Forelimb muscle (tissue), 1 donor: ENCODE measurements around the gene ZNF566. TPM values are rescaled to one million over a fixed set of nuclear protein-coding genes. Genes with fewer than 3 reads are reported as not detected.
"Not testable (repeated sequence)": the region's sequence is repeated elsewhere in the genome, so short reads cannot be mapped to it uniquely, and the experiment has no call there.

Source experiments
- DNase-seq: peaks from one replicate; pipeline ENCODE4 v3.0.0-alpha.2; 2013; ENCODE audit warnings: low read depth
- polyA plus RNA-seq: library from polyadenylated mRNA; unstranded; fragments of 120-200 nt; gene quantifications from one replicate; pipeline ENCODE4 v1.2.1, GENCODE V29; 2013; ENCODE audit not compliant: insufficient read length

Gene ZNF566
- 8.5 TPM for polyA plus RNA-seq

DNA sequence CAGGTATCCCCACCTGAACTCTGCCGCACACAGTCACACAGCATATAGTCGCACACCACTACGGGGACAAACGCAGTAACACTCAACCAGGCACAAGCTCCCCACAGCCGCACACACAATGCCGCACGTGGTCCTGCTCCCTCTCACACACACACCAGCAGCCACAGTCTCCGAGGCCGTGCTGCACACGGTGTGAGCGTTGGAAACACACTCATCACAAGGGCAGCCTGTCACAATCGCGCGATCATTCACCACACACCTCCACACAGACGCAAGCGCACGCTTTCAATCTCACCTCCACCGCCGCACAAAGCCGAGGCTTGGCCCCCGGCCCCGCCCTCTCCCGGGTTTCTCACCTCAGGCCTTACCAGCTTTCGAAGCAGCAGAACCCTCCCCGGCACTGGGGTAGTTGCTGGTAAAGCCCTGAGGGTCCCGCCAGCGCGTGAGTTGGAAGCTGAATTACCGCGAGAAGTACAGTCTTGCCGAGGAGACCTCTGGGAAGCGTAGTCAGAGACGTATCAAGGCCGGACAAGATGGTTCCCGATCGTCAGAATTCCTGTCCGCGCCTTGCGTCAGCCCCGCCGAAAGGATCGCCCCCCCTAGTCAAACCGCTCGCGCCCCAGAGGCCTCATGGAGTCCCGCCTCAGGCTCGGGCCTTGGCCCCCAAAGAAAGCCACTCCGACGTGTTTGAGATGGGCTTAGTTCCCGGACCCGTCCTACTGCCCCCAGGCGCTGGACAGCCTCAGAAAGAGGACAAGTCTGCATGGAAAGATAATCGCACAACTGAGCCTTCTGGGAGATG, at the start of gene ZNF566:
TSS of gene ZNF566 (minus strand) at position 444 of the 802 bp plus-strand sequence. CDS start 13,004 bp downstream, outside the sequence.
- peak; percentile 94 for DNase-seq

DNA sequence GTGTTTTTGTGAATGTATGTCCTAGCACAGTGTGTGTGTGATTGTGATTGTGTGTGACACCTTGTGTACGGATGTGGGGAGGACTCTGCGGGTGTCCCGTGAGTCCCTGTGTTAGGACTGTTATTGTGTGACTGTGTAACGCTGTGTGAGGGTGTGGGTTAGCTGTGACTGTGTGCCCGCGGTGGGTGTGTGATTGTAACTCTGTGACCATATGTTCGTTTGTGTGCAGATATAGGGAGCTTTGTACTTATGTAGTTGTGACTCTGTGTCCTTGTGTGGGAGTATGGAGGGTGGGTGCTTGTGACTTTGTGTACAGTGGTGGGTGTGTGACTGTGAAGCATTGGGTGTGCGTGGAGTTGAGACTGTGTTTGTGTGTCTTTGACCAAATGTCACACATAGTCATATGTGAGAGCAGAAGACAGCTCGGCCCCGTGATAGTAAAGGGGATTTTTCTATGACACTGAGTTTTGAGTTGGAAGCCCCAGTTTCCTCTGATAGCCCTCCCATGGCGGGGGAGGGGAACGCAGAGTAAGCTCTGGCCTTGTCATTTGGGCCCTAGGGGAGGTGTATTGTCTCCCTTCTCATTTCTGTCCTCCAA, 39.7 kb upstream of the ZNF566 start:
- DNase-seq = no peak

DNA sequence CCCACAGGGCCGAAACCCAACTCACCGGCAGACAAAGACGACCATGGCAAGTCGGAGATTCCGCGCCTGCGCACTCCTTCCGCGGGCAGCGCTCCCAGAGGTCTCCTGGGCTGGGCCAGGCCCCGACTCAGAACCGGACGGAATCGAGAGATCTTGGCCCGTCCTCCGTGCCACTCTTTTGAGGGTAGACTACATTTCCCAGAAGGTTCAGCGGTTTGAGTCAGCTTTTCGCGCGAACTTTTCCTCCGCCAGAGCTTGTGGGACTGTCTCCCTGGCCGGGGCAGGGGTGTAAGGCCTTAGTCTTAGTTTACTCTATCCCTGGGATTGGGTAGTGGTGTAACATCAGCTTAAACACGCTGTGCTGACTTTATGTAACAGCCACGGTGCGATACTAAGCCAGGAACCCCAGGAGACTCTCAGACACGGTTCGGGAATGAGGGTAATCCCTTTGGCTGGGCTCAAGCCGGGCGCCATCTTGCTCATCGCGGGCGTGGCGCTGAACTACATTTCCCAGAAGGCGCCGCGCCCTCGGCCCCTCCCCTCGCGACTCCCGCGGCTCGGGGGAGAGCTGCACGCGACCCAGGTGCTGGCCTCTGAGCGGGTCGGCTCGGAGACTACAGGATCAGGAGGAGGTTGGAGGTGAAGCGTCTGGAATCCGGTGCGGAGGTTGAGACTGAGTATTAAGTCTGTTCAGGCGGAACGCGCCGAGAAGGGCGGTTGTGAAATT, 39.0 kb upstream of the ZNF566 start, which contains the start of gene ZNF260:
TSS of gene ZNF260 (minus strand) at position 78 of the 727 bp plus-strand sequence. CDS start 13,033 bp downstream, outside the sequence.
- peak; percentile 96 for DNase-seq

DNA sequence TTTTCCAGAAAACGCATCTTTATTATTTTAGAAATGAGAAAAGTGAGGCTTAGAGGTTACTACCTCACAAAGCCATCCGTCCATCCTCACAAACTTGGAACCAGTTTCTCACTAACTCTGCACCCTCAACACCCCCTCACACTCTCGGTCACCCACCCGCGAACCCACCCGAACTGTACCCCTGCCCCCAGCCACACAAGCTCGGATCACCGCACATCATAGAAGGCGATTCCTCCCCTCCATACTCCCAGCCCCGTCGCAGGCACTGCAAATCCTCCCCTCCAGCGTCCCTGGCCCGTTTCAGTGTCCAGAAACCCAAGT, 38.5 kb upstream of the ZNF566 start:
- no peak for DNase-seq

DNA sequence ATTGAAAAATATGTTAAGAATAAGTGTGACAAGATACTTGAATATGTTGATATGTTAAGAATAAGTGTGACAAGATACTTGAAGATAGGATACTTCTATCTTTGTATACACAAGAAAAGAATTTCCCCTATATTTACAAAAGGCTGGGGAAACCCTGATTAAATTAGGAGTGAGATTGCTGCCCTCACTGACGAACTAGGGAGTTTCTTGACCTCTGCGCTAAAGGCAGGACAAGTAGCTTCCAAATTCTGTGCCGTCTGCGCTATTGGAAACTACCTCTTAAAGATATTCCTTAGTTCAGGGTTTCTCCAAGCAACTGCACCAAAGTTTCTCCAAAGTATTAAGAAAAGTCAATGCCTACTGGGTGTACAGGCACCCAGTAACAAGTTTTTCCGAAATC, 38.0 kb upstream of the ZNF566 start:
- DNase-seq = no peak

DNA sequence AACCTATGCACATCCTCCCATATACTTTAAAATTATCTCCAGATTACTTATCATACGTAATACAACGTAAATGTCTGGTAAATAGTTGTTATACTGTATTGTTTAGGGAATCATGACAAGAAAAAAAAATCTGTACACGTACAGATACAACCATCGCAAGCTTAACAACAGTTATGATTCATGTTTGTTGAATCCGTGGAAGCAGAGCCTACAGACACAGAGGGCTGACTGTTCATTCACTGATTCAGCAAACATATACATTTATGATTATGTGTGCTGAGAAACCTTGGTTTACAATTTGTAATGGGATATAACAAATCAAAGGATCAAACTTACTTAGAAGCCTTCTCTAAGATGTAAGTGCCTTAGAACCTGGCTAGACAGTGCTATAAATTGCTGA, 37.2 kb upstream of the ZNF566 start:
- DNase-seq = no peak

DNA sequence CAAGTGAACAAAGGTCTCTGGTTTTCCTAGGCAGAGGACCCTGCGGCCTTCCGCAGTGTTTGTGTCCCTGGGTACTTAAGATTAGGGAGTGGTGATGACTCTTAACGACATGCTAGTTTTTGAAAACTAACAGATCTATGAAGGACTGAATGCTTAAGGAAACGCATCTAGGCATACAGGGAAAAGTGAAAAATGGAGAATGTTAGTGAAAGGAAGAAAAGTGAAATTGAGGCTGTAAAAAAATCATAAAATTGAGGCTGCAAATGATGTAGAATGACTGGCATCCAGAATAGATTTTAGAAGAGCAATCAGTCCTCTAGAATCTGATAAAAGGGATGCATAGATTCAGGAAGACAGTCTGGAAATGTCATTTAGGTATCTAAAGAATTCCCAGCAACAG, 35.3 kb upstream of the ZNF566 start:
- no peak for DNase-seq

DNA sequence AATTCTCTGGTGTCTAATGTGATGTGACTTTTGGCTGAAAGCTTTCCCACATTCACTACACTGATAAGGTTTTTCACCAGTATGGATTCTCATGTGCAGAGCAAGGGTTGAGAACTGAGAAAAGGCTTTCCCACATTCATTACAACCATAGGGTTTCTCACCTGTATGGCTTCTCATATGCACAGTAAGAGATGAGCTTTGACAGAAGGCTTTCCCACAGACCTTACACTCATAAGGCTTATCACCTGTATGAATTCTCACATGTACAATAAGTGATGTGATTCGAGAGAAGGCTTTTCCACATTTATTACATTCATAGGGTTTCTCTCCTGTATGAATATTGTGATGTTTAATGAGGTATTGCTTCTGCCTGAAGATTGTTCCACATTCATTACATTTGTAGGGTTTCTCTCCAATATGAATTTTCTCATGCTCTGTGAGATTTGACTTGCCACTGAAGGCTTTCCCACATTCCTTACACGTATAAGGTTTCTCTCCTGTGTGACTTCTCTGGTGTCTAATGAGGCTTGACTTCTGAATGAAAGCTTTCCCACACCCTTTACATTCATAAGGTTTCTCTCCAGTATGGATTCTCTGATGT, 24.8 kb upstream of the ZNF566 start:
- no peak for DNase-seq

DNA sequence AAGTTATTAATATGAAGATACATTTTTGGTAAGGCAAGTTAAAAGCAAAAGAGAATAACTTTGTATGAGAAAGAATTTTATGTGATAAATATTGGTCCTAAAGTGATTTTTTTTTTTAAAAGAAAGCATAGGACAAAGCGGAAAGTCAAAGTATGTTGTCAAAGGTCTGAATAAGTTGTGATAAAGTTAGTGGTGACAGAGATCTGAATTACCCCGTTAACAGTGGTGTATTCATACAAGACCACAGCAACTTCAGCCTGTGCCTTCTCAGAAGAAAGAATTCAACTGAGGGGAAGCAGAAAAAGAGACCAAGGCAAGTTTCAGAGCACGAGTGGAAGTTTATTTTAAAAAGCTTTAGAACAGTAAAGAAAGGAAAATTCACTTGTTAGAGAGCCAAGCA, 19.0 kb upstream of the ZNF566 start:
- no peak for DNase-seq

DNA sequence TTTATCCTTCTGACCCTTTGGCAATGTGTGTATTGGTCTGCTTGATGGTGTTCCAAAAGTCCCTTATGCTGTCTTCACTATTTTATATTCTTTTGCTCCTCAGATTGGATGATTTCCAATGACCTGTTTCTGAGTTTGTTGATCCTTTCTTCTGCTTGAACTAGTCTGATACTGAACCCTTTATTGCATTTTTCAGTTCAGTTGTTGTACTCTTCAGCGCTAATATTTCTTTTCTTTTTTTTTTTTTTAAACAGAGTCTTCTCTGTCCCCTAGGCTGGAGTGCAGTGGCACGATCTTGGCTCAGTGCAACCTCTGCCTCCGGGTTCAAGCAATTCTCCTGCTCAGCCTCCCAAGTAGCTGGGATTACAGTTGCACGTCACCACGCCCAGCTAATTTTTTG, 12.6 kb upstream of the ZNF566 start:
- DNase-seq = no peak

DNA sequence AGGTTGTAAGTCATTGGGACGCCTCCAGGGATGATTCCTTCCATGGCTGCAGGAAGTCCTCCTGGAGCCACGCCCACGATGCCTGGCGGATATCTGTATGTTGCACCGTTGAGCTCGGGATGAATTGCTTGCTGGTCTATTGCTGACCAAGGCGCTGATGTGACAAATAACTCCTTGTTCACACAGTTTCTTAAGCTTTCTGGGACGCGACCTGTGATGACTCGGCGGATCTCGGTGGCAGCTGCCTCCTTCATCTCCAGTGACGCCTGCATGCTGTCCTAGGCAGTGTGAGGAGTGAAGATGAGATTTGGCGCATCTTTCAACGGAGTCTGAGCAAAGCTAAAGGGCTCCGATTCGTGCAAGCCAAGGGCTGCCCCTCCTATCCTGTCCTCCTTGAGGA, 7.6 kb upstream of the ZNF566 start:
- DNase-seq = no peak

DNA sequence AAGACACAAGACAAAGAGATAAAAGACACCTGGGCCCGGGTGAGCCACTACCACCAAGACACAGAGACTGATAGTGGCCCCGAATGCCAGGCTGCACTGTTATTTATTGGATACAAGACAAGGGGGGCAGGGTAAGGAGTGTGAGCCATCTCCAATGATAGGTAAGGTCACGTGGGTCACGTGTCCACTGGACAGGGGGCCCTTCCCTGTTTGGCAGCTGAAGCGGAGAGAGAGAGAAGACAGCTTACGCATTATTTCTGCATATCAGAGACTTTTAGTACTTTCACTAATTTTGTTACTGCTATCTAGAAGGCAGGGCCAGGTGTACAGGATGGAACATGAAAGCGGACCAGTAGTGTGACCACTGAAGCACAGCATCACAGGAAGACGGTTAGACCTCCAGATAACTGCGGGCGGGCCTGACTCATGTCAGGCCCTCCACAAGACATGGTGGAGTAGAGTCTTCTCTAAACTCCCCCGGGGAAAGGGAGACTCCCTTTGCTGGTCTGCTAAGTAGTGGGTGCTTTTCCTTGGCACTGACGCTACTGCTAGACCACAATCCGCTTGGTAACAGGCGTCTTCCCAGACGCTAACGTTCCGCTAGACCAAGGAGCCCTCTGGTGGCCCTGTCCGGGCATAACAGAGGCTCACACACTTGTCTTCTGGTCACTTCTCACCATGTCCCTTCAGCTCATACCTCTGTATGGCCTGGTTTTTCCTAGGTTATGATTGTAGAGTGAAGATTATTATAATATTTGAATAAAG, 3.5 kb upstream of the ZNF566 start:
- peak; percentile 14 for DNase-seq

DNA sequence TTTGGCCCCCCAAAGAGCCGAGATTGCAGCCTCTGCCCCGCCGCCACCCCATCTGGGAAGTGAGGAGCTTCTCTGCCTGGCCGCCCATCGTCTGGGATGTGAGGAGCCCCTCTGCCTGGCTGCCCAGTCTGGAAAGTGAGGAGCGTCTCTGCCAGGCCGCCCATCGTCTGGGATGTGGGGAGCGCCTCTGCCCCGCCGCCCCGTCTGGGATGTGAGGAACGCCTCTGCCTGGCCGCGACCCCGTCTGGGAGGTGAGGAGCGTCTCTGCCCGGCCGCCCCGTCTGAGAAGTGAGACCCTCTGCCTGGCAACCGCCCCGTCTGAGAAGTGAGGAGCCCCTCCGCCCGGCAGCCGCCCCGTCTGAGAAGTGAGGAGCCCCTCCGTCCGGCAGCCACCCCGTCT, 1.5 kb upstream of the ZNF566 start:
- not testable (repeated sequence) for DNase-seq

DNA sequence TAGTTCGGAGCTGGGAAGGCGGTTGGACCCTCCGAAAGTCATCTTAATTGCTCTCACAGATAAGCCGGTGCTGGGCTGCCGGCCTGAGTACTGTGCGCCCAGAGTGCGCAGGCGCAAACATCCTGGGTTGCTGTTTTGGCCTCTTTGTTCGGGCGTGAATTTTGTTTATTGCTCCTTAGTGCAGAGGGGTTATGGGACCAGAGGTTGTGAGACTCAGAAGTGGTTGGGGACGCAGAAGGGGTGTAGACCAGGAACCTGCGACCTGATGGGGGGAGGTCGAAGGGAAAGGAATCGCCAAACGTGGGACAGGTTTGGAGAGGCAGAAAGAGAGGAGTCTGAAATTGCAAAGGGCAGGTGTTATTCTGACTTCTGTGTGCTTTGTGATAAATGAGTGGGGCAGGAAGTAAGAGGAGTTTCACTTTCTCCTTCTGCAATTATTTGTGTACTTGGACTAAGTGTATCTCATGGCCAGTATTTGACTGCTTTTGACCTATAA, 607 bp upstream of the ZNF566 start:
- DNase-seq = peak; percentile 90

DNA sequence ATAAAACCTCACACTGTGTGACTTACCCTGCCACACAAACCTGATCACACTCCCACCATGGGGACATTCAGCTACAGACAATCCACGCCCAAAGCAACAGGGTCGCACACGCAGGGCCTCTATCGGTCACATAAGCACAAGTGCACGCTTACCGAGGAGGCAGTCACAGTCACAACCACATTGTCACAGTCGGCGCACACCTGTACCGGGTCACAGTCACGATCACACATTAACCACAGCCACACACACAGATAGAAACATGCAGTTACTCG, 579 bp downstream of the ZNF566 start:
- no peak for DNase-seq

DNA sequence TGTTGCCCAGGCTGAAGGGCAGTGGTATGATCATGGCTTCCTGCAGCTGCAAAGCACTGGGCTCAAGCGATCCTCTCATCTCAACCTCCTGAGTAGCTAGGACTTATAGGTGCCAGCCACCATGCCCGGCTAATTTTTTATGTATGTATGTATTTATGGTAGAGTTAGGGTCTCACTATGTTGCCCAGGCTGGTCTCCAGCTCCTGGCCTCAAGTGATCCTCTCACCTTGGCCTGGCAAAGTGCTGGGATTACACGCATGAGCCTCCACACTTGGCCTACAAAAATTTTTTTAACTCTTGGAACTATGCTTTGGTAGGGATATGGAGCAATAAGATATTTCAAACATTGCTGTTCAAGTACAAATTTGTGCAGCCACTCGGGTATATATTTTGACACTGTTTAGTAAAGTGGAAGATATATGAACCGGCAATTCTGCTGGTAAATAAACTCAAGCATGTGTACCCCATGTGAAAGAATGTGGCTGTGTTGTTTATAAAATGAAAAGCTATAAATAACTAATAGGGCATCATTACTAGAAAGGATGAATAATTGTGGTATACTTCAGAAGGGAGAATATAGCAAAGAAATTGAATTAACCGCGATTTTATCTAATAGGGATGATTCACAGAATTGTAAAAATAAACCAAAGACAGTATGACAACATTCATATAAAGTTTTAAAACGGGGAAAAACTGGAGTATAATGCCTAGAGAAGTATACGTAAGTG, 1.1 kb downstream of the ZNF566 start:
- no peak for DNase-seq

DNA sequence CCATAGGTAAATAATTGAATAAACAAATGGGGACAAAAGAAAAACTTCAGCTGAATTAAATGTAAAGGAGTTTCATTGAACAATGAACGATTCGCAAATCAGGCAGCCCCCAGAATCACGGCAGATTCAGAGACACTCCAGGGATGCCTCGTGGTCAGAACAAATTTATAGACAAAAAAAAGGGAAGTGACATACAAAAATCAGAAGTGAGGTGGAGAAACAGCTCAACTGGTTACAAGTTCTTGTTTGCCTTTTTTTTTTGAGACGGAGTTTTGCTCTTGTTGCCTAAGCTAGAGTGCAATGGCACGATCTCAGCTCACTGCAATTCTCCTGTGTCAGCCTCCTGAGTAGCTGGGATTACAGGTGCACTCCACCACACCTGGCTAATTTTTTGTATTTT, 5.7 kb downstream of the ZNF566 start:
- DNase-seq = no peak

DNA sequence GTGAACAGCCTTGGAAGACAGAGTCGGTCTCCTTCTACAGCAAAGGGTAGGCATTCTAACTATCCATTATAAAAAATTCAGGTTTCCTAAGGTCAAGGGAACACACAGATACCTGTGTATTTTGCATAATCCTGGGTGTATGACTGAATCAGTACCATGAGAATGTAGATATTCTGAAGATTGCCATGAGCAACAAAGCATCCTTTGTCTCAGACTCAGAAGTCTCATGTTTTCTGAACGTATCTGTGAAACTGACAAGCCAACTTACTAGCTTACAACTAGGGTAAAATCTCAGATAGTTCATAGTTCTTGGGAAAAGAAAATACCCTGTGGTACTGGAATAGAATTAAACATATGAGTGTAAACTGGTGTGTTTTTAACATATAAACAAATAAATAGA, 6.5 kb downstream of the ZNF566 start:
- DNase-seq = no peak

DNA sequence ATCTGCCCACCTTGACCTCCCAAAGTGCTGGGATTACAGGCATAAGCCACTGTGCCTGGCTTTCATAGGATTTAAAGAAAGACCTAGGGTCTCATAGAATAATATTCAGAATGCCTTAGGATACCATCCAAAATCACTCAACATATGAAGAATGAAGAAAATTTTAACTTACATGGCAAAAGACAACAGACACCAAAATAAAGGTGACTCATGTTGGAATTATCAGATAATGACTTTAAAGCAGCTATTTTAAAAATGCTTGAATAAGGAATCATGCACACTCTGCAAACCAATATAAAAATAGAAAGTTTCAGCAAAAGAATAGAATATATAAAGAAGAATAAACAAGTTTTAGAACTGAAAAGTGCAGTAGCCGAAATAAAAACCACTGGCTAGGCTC, 29.3 kb downstream of the ZNF566 start:
- DNase-seq = no peak

DNA sequence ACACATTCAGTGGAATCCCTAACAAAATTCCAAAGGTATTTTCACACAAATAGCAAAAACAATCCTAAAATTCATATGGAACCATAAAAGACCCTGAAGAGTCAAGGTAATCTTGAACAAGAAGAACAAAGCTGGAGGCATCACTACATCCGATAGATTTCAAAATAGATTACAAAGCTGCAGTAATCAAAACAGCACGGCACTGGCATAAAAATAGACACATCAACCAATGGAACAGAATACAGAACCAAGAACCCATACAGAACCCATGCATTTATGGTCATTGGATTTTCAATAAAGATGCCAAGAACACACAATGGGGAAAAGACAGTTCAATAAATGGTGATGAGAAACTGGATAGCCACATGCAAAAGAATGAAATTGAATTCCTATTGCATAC, 32.5 kb downstream of the ZNF566 start:
- no peak for DNase-seq

DNA sequence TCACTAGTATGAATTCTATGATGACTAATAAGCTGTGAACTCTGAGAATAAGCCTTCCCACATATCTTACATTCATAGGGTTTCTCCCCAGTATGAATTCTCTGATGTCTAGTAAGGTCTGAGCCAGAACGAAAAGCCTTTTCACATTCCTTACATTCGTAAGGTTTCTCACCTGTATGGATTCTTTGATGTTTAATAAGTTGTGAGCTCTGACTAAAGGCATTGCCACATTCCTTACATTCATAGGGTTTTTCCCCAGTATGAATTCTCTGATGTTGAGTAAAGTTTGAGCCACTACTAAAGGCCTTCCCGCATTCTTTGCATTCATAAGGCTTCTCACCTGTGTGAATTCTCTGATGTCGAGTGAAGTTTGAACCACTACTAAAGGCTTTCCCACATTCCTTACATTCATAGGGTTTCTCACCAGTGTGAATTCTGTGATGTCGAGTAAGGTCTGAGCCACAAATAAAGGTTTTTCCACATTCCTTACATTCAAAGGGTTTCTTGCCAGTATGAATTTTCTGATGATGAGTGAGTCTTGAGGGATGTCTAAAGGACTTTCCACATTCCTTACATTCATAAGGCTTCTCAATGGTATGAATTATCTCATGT, 40.2 kb downstream of the ZNF566 start:
- DNase-seq = no peak
